ENCODE data around the gene ACSL3. TPM values are rescaled to one million over a fixed set of nuclear protein-coding genes. Genes with fewer than 3 reads are reported as not detected.

Gene ACSL3
- total and polyA plus RNA-seq, 4 donors: 22.2 to 154 (median 59.2) TPM

GRCh38 chr2:222884114-222884771, 23.4 kb downstream of the ACSL3 start:
- TF ChIP-seq, protein P1, sequence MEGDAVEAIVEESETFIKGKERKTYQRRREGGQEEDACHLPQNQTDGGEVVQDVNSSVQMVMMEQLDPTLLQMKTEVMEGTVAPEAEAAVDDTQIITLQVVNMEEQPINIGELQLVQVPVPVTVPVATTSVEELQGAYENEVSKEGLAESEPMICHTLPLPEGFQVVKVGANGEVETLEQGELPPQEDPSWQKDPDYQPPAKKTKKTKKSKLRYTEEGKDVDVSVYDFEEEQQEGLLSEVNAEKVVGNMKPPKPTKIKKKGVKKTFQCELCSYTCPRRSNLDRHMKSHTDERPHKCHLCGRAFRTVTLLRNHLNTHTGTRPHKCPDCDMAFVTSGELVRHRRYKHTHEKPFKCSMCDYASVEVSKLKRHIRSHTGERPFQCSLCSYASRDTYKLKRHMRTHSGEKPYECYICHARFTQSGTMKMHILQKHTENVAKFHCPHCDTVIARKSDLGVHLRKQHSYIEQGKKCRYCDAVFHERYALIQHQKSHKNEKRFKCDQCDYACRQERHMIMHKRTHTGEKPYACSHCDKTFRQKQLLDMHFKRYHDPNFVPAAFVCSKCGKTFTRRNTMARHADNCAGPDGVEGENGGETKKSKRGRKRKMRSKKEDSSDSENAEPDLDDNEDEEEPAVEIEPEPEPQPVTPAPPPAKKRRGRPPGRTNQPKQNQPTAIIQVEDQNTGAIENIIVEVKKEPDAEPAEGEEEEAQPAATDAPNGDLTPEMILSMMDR (IDR thresholded peaks at IDR 0.05; ENCODE audit: control extremely low read depth, extremely low read depth): no peak
- ATAC-seq (ENCODE audit: insufficient read depth, low FRiP score) (no peak), DNase-seq (no peak)
- WGBS, 2 donors: 43 to 46% methylated on average over 2 of the region's 2 CpGs
- Histone ChIP-seq H3K27ac (ENCODE audit: low read depth in 1 of 2, low read length in 1 of 2) (peak overlapping the region in 1 of 2 donors; percentile 53), H3K4me3 (no peak overlapping the region), H3K27me3 (ENCODE audit: control insufficient read depth in 3 of 3, insufficient read depth in 3 of 3, low read length in 2 of 3) (no peaks in the 10 kb centered on the region), H3K4me1 (ENCODE audit: control insufficient read depth in 5 of 5, insufficient read depth in 5 of 5, low read length in 5 of 5) (peaks cover 5 to 33% (median 13%) of the 10 kb centered on the region in 5 donors), H3K9me3 (ENCODE audit: control insufficient read depth in 4 of 4, insufficient read depth in 3 of 4, low read length in 3 of 4) (no peaks in the 10 kb centered on the region), H3K9ac (ENCODE audit: insufficient read depth in 1 of 2, low read length in 2 of 2) (peak overlapping the region in 1 of 2 donors; percentile 32), H3K36me3 (ENCODE audit: control insufficient read depth in 4 of 4, insufficient read depth in 4 of 4, low read length in 4 of 4) (peaks cover 0 to 2% (median under 1%) of the 10 kb centered on the region in 4 donors)

DNA sequence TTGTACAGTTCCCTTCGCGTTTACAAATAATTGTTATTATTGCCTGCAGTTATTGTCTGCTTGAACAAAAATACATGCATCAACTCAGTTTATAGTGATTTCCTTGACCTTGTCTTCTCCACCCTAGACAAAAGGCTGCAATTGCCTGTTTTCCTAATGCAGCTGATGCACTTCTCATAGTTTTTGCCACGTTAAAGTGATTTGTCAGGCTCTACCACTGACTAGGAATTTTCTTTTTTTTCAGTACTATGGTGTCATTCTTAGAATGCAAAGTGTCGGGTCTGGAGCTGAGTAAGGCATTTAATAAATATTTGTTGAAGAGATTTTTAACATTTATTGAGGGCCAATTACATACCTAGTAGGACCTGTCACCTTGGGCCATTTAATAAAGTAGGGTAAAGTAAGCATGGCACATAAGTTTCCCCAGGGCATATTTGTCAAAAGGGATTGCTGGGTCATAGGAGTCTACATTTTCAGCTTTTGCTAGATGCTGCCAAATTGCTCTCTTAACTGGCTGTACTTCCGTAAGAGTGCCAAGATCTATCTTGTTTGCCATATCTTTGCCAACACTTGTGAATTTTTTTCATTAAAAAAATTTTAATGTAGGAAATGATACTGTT, 24.1 kb downstream of the ACSL3 start:
- H3K4me1 ChIP-seq (ENCODE audit: control insufficient read depth in 5 of 5, insufficient read depth in 5 of 5, low read length in 5 of 5): peaks cover 4 to 36% (median 13%) of the 10 kb centered on the region in 5 donors
- 41 to 62% methylated on average over 5 of the region's 5 CpGs for WGBS, 2 donors
- TF ChIP-seq, protein P1 (IDR thresholded peaks at IDR 0.05; ENCODE audit: control extremely low read depth, extremely low read depth): no peak
- peaks cover 0 to 2% (median 0%) of the 10 kb centered on the region in 4 donors for H3K36me3 ChIP-seq (ENCODE audit: control insufficient read depth in 4 of 4, insufficient read depth in 4 of 4, low read length in 4 of 4)
- H3K27me3 ChIP-seq (ENCODE audit: control insufficient read depth in 3 of 3, insufficient read depth in 3 of 3, low read length in 2 of 3): no peaks in the 10 kb centered on the region
- ATAC-seq (ENCODE audit: insufficient read depth, low FRiP score) (no peak), DNase-seq (no peak)
- H3K27ac ChIP-seq (ENCODE audit: low read depth in 1 of 2, low read length in 1 of 2): peak overlapping the region in 1 of 2 donors; percentile 53
- H3K9me3 ChIP-seq (ENCODE audit: control insufficient read depth in 4 of 4, insufficient read depth in 3 of 4, low read length in 3 of 4): no peaks in the 10 kb centered on the region
- H3K4me3 ChIP-seq: no peak overlapping the region
- peak overlapping the region in 1 of 2 donors; percentile 13 for H3K9ac ChIP-seq (ENCODE audit: insufficient read depth in 1 of 2, low read length in 2 of 2)

DNA sequence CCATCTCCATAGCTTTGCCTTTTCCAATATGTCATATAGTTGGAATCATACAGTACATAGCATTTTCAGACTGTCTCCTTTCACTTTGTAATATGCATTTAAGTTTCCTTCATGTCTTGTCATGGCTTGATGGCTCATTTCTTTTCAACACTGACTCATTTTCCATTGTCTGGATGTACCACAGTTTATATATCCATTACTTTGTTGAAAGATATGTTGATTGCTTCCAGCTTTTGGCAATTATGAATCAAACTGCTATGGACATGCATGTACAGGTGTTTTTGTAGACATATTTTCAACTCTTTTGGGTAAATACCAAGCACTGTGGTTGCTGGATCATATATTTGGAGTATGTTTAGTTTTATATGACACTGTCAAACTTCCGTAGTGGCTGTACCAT, 26.3 kb downstream of the ACSL3 start:
- H3K36me3 ChIP-seq (ENCODE audit: control insufficient read depth in 4 of 4, insufficient read depth in 4 of 4, low read length in 4 of 4): peaks cover 0 to 4% (median 1%) of the 10 kb centered on the region in 4 donors
- no peak overlapping the region for H3K4me3 ChIP-seq
- H3K9ac ChIP-seq (ENCODE audit: insufficient read depth in 1 of 2, low read length in 2 of 2): no peak overlapping the region
- H3K4me1 ChIP-seq (ENCODE audit: control insufficient read depth in 5 of 5, insufficient read depth in 5 of 5, low read length in 5 of 5): peaks cover 4 to 36% (median 17%) of the 10 kb centered on the region in 5 donors
- TF ChIP-seq, protein P1 (IDR thresholded peaks at IDR 0.05; ENCODE audit: control extremely low read depth, extremely low read depth): no peak
- H3K27ac ChIP-seq (ENCODE audit: low read depth in 1 of 2, low read length in 1 of 2): peak overlapping the region in 1 of 2 donors; percentile 9
- WGBS, 2 donors: 93 to 96% methylated on average over 1 of the region's 1 CpG
- DNase-seq (no peak), ATAC-seq (ENCODE audit: insufficient read depth, low FRiP score) (no peak)
- no peaks in the 10 kb centered on the region for H3K27me3 ChIP-seq (ENCODE audit: control insufficient read depth in 3 of 3, insufficient read depth in 3 of 3, low read length in 2 of 3)
- H3K9me3 ChIP-seq (ENCODE audit: control insufficient read depth in 4 of 4, insufficient read depth in 3 of 4, low read length in 3 of 4): no peaks in the 10 kb centered on the region

Data from lung (tissue), 12 donors.